Keratinocyte (primary cell): ENCODE results near the gene CARD11. TPM values are rescaled to one million over a fixed set of nuclear protein-coding genes. Genes with fewer than 3 reads are reported as not detected.

Experiments used
- DNase-seq: peaks from one replicate; pipeline ENCODE4 v3.0.0-alpha.2; 2011; ENCODE audit warnings: low read depth, missing footprints, low spot score
- FAIRE-seq: peaks from 2 replicates; lab custom pipeline; 2011; peaks lifted over from hg19 to GRCh38; lab: Jason Lieb, UNC
- H2AFZ ChIP-seq: 2 replicates; pipeline ENCODE4 v1.6.0; 2012; ENCODE audit warnings: low read length, control low read depth, inconsistent platforms; ENCODE audit not compliant: control insufficient read depth
- H3K27ac ChIP-seq: 2 replicates; pipeline ENCODE4 v1.5.1; 2011; ENCODE audit warnings: low read length; ENCODE audit not compliant: control insufficient read depth, insufficient read depth
- H3K27me3 ChIP-seq: 3 replicates; pipeline ENCODE4 v1.6.0; 2011; ENCODE audit warnings: low read length; ENCODE audit not compliant: control insufficient read depth, insufficient read depth; ENCODE audit errors: extremely low read depth
- H3K36me3 ChIP-seq, 2 experiments: 2 replicates in 1 of 2; 3 replicates in 1 of 2; pipeline ENCODE4 v1.5.1; 2011; ENCODE audit warnings: low read length in 2 of 2, mild to moderate bottlenecking in 1 of 2; ENCODE audit not compliant: control insufficient read depth in 2 of 2, insufficient read depth in 2 of 2; ENCODE audit errors: extremely low read depth in 1 of 2
- H3K4me1 ChIP-seq: 3 replicates; pipeline ENCODE4 v1.5.1; 2011; ENCODE audit warnings: low read length; ENCODE audit not compliant: control insufficient read depth, insufficient read depth; ENCODE audit errors: extremely low read depth
- H3K4me2 ChIP-seq: 3 replicates; pipeline ENCODE4 v1.6.0; 2011; ENCODE audit warnings: low read depth, low read length; ENCODE audit not compliant: control insufficient read depth, insufficient read depth; ENCODE audit errors: extremely low read depth
- H3K4me3 ChIP-seq, 3 experiments: fragments of 200-600 bp in 1 of 3; sonication (generic) in 1 of 3; 2 replicates in 2 of 3; 3 replicates in 1 of 3; pipeline ENCODE4 v1.5.1; 2011 to 2016; ENCODE audit warnings: low read length in 3 of 3, mild to moderate bottlenecking in 3 of 3, control low read depth in 2 of 3, inconsistent platforms in 1 of 3, low read depth in 1 of 3, mixed read lengths in 1 of 3, mixed run types in 1 of 3, moderate library complexity in 1 of 3; ENCODE audit not compliant: control insufficient read depth in 2 of 3, insufficient read depth in 2 of 3; ENCODE audit errors: extremely low read depth in 1 of 3
- H3K79me2 ChIP-seq: 2 replicates; pipeline ENCODE4 v1.6.0; 2012; ENCODE audit warnings: low read length; ENCODE audit not compliant: control insufficient read depth, insufficient read depth
- H3K9ac ChIP-seq: 3 replicates; pipeline ENCODE4 v1.6.0; 2011; ENCODE audit warnings: low read length; ENCODE audit not compliant: control insufficient read depth, insufficient read depth; ENCODE audit errors: extremely low read depth
- H3K9me1 ChIP-seq: 3 replicates; pipeline ENCODE4 v1.6.0; 2011; ENCODE audit warnings: low read length; ENCODE audit not compliant: control insufficient read depth, insufficient read depth; ENCODE audit errors: extremely low read depth
- H3K9me3 ChIP-seq: 2 replicates; pipeline ENCODE4 v1.5.1; 2012; ENCODE audit warnings: low read depth, low read length; ENCODE audit not compliant: control insufficient read depth
- H4K20me1 ChIP-seq: 3 replicates; pipeline ENCODE4 v1.6.0; 2011; ENCODE audit warnings: low read length; ENCODE audit not compliant: control insufficient read depth, insufficient read depth; ENCODE audit errors: extremely low read depth
- EZH2 ChIP-seq: IDR thresholded peaks from one replicate; pipeline ENCODE4 v1.6.1; 2012; ENCODE audit warnings: inconsistent platforms, mild to moderate bottlenecking, low read length, moderate library complexity
- dilution Hi-C: fragments of 300-500 bp; cut with MboI; formaldehyde crosslinking; loops from one replicate; pipeline ENCODE4 v1.7.0; 2020; ENCODE audit warnings: low sequenced_read_pairs; ENCODE audit not compliant: extremely low pct_ligation_motif_present
- polyA minus RNA-seq, 3 experiments: library from RNA; depleted of rRNA, polyadenylated mRNA; stranded (reverse); fragments of >200 nt; gene quantifications; 1 replicate in 1 of 3; 2 replicates in 1 of 3; 3 replicates in 1 of 3; pipeline ENCODE4 v1.2.3, GENCODE V29; 2011
- polyA plus RNA-seq, 5 experiments: library from polyadenylated mRNA; depleted of rRNA in 3 of 5; stranded (reverse) in 3 of 5; stranded (forward) in 1 of 5; unstranded in 1 of 5; fragments of >200 nt; gene quantifications; 1 replicate in 1 of 5; 2 replicates in 3 of 5; 3 replicates in 1 of 5; pipeline versions ENCODE4 v1.2.1 to v1.2.3, GENCODE V29; 2011 to 2012; ENCODE audit warnings: missing spikeins in 2 of 5, low read depth in 1 of 5, low replicate concordance in 1 of 5
- TF ChIP-seq, protein P1 (sequence below), 3 experiments: IDR thresholded peaks in 1 of 3; conservative IDR thresholded peaks in 1 of 3; optimal IDR thresholded peaks in 1 of 3; 2 replicates in 2 of 3; 3 replicates in 1 of 3; pipeline versions ENCODE3 to v1.5.1; 2011; ENCODE audit warnings: low read length in 3 of 3, mild to moderate bottlenecking in 3 of 3, moderate library complexity in 2 of 3, control low read depth in 1 of 3, inconsistent platforms in 1 of 3; ENCODE audit not compliant: insufficient read depth in 2 of 3; ENCODE audit errors: extremely low read depth in 1 of 3

The CARD11 gene
- polyA plus RNA-seq (4.1 to 7.2 TPM (median 4.3 TPM) in 3 replicates), polyA minus RNA-seq (3.9 to 22.2 TPM (median 12.4 TPM) in 3 replicates)
- polyA plus RNA-seq (2011; ENCODE audit: low read depth), result 0.69 TPM
- polyA plus RNA-seq (2011; cell fraction: cytosol; rRNA removed), result 4.8 and 9.0 TPM in 2 replicates
- polyA plus RNA-seq (2011; cell fraction: nucleus; rRNA removed), result 7.1 and 9.2 TPM in 2 replicates
- 0.51 and 10.1 TPM in 2 replicates for polyA plus RNA-seq (2012; ENCODE audit: low replicate concordance)
- polyA minus RNA-seq (2011; cell fraction: cytosol; rRNA and poly(A)+ RNA removed), result 10.9 TPM
- polyA minus RNA-seq (2011; cell fraction: nucleus; rRNA and poly(A)+ RNA removed), result 4.1 and 10.1 TPM in 2 replicates

DNA sequence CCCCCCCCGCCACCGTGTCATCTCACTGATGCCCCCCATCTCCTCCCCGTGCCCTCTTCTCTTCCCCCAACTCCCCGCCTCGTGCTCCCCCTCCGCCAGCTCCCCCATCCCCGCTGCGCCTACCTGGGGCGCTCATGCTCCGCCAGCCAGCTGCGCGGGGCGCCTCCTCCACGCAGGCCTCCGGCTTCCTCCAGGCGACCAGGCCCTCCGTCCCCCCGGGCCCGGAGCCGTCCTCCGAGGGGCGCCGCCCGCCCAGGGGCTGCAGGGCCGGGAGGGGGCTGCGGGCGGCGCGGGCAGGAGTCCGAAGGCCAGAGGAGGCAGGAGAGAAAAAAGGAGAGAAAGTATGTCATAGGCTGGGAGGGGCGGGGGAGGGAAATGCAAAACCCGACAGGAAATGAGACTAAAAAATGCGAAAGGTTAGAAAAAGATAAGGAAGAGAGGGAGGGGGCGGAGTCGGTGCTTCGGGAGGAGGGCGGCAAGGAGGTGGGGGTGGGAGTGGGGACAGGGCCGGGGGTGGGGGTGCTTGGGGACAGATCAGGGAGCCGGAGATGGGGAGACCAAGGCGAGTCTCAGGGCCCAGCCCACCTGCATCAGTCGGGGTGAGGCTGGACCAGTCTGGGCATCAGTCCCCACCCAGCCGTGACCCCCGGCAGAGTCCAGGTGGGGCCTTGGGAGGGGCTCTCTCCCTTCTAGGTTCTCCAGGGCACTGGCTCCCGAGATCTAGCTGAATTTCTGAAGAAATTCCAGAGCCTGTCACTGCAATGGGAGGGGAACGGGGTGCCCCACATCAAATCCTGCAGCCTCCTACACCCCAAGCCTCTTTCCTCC lies at the start of gene CARD11:
Gene CARD11, minus strand, starts transcription at position 324 of the 828 bp plus-strand sequence. CDS start 85,361 bp downstream, outside the sequence.
- DNase-seq (no peak), FAIRE-seq (no peak)
- peak within 1 kb of the TSS; percentile 53 to 73 (median 67) for H3K4me3 ChIP-seq
- no peaks in the 10 kb centered on the region for H3K9me3 ChIP-seq
- TF ChIP-seq, protein P1, sequence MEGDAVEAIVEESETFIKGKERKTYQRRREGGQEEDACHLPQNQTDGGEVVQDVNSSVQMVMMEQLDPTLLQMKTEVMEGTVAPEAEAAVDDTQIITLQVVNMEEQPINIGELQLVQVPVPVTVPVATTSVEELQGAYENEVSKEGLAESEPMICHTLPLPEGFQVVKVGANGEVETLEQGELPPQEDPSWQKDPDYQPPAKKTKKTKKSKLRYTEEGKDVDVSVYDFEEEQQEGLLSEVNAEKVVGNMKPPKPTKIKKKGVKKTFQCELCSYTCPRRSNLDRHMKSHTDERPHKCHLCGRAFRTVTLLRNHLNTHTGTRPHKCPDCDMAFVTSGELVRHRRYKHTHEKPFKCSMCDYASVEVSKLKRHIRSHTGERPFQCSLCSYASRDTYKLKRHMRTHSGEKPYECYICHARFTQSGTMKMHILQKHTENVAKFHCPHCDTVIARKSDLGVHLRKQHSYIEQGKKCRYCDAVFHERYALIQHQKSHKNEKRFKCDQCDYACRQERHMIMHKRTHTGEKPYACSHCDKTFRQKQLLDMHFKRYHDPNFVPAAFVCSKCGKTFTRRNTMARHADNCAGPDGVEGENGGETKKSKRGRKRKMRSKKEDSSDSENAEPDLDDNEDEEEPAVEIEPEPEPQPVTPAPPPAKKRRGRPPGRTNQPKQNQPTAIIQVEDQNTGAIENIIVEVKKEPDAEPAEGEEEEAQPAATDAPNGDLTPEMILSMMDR (optimal IDR thresholded peaks at IDR 0.05 in 1 of 3, IDR thresholded peaks at IDR 0.05 in 1 of 3, conservative IDR thresholded peaks at IDR 0.05 in 1 of 3; ENCODE audit: extremely low read depth in 1 of 3, insufficient read depth in 2 of 3, low read length in 3 of 3), result no peak
- no peak for TF ChIP-seq EZH2
- no peaks in the 10 kb centered on the region for H3K36me3 ChIP-seq
- H3K27me3 ChIP-seq, result no peaks in the 10 kb centered on the region
- no peak within 1 kb of the TSS for H3K27ac ChIP-seq
- no peaks in the 10 kb centered on the region for H4K20me1 ChIP-seq
- H3K79me2 ChIP-seq, result no peaks in the 10 kb centered on the region
- dilution Hi-C loops, result no loop called here
- H3K4me1 ChIP-seq, result peaks cover 3% of the 10 kb centered on the region
- peak within 1 kb of the TSS; percentile 78 for H3K4me2 ChIP-seq
- peak within 1 kb of the TSS; percentile 39 for H2AFZ ChIP-seq
- H3K9me1 ChIP-seq, result no peaks in the 10 kb centered on the region
- H3K9ac ChIP-seq, result peak within 1 kb of the TSS; percentile 37

DNA sequence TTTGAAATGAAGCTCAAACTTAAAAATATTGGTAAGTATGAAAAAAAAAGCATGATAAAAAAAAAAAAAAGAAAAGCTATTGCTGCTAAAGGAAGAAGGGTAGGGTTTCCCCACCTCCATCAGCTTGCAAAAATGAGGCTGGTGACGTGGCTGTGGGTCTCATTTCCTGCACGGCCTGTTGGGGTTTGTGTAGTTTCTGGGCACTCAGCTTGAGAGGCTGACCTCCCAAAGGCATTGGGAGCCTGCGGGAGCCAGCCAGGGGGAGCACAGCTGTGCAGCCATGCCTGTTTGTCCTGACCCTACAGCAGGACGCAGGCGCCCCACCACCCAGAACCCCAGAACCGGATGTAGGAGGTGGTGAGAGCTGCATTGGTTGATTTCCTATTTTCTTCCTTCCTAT lies 48.8 kb upstream of the CARD11 start:
- no peak for TF ChIP-seq EZH2
- TF ChIP-seq, protein P1 (optimal IDR thresholded peaks at IDR 0.05 in 1 of 3, IDR thresholded peaks at IDR 0.05 in 1 of 3, conservative IDR thresholded peaks at IDR 0.05 in 1 of 3; ENCODE audit: extremely low read depth in 1 of 3, insufficient read depth in 2 of 3, low read length in 3 of 3), result no peak
- Histone ChIP-seq H3K79me2 (no peaks in the 10 kb centered on the region), H3K9me3 (no peaks in the 10 kb centered on the region), H2AFZ (no peak overlapping the region), H3K9ac (no peak overlapping the region), H3K36me3 (no peaks in the 10 kb centered on the region), H3K27me3 (peaks cover 4% of the 10 kb centered on the region), H3K4me1 (no peaks in the 10 kb centered on the region), H3K4me2 (no peak overlapping the region), H3K4me3 (no peak overlapping the region), H3K9me1 (no peaks in the 10 kb centered on the region), H3K27ac (no peak overlapping the region), H4K20me1 (no peaks in the 10 kb centered on the region)
- dilution Hi-C loops, result no loop called here
- DNase-seq (no peak), FAIRE-seq (no peak)
